GM12878 (cell line): ENCODE measurements around the gene SSPN. TPM values are rescaled to one million over a fixed set of nuclear protein-coding genes. Genes with fewer than 3 reads are reported as not detected.

Source experiments
- ATAC-seq: fragments of 200-7000 bp; cut with Tn5 transposase; 3 replicates; pipeline ENCODE4 v1.9.1; 2020; ENCODE audit warnings: mild to moderate bottlenecking, moderate library complexity
- BruUV-seq: library from RNA; stranded (reverse); fragments of 400-500 nt; replicated peaks from 2 replicates; lab custom pipeline; 2021; lab: Mats Ljungman, UMichigan
- CTCF ChIA-PET: fragments of 300-600 bp; sonication (Branson Sonifier 250); formaldehyde crosslinking; extraction: SDS; loops from one replicate; lab custom pipeline; 2021; ENCODE audit warnings: inconsistent platforms; lab: Yijun Ruan, JAX
- POLR2A ChIA-PET: fragments of 350-600 bp; formaldehyde crosslinking; extraction: SDS; loops from one replicate; lab custom pipeline; 2021; ENCODE audit warnings: inconsistent platforms; lab: Charles Lee
- RAD21 ChIA-PET: fragments of 300-600 bp; sonication (Branson Sonifier 250); formaldehyde crosslinking; loops from one replicate; lab custom pipeline; 2023; ENCODE audit warnings: antibody characterized with exemption; ENCODE audit not compliant: unreplicated experiment; lab: Charles Lee
- SMC1A ChIA-PET: fragments of 300-600 bp; sonication (Branson Sonifier 250); formaldehyde crosslinking; loops from one replicate; lab custom pipeline; 2023; ENCODE audit not compliant: unreplicated experiment, uncharacterized antibody; lab: Charles Lee
- DNase-seq: peaks from one replicate; pipeline ENCODE4 v3.0.0-alpha.2; 2011; ENCODE audit warnings: low read depth, low spot score
- FAIRE-seq: peaks from 3 replicates; lab custom pipeline; 2011; peaks lifted over from hg19 to GRCh38; lab: Jason Lieb, UNC
- H2AFZ ChIP-seq: 2 replicates; pipeline ENCODE4 v1.6.0; 2011; ENCODE audit warnings: low read depth, low read length, control low read depth; ENCODE audit not compliant: control insufficient read depth
- H3K27ac ChIP-seq: 2 replicates; pipeline ENCODE4 v1.5.1; 2011; ENCODE audit warnings: control low read depth; ENCODE audit not compliant: control insufficient read depth, insufficient read depth
- H3K27me3 ChIP-seq, 2 experiments: replicated peaks in 1 of 2; 2 replicates each; pipeline versions ENCODE4 v1.6.0 to v1.6.1; 2011; ENCODE audit warnings: low read length in 1 of 2; ENCODE audit not compliant: control insufficient read depth in 2 of 2, insufficient read depth in 2 of 2
- H3K36me3 ChIP-seq, 2 experiments: 2 replicates each; pipeline ENCODE4 v1.5.1; 2011; ENCODE audit warnings: low read length in 1 of 2; ENCODE audit not compliant: control insufficient read depth in 2 of 2, insufficient read depth in 2 of 2
- H3K4me1 ChIP-seq: 2 replicates; pipeline ENCODE4 v1.6.1; 2011; ENCODE audit warnings: mild to moderate bottlenecking, low read length, moderate library complexity, mixed read lengths; ENCODE audit not compliant: control insufficient read depth, insufficient read depth
- H3K4me2 ChIP-seq: 2 replicates; pipeline ENCODE4 v1.6.0; 2011; ENCODE audit warnings: control low read depth; ENCODE audit not compliant: control insufficient read depth, insufficient read depth
- H3K4me3 ChIP-seq: fragments of 200-600 bp; sonication (generic); 2 replicates; pipeline ENCODE4 v1.5.1; 2016
- H3K79me2 ChIP-seq: 2 replicates; pipeline ENCODE4 v1.6.0; 2011; ENCODE audit warnings: low read length; ENCODE audit not compliant: control insufficient read depth, insufficient read depth
- H3K9ac ChIP-seq: 2 replicates; pipeline ENCODE4 v1.8.0; 2011; ENCODE audit warnings: low read length, control low read depth, mixed read lengths; ENCODE audit not compliant: control insufficient read depth, insufficient read depth
- H3K9me3 ChIP-seq: replicated peaks from 3 replicates; pipeline ENCODE4 v1.5.1; 2011; ENCODE audit warnings: mild to moderate bottlenecking, low read length; ENCODE audit not compliant: control insufficient read depth, insufficient read depth
- H4K20me1 ChIP-seq: 2 replicates; pipeline ENCODE4 v1.6.0; 2011; ENCODE audit not compliant: control insufficient read depth, insufficient read depth
- BCL3 ChIP-seq: IDR thresholded peaks from 2 replicates; pipeline ENCODE4 v1.6.1; 2011; ENCODE audit warnings: borderline replicate concordance, low read depth, mild to moderate bottlenecking, moderate library complexity, low read length; ENCODE audit not compliant: insufficient read depth, poor library complexity, severe bottlenecking
- GABPA ChIP-seq: IDR thresholded peaks from 2 replicates; pipeline ENCODE4 v1.6.1; 2014; ENCODE audit warnings: antibody characterized with exemption, low read depth, mild to moderate bottlenecking, inconsistent platforms
- MEF2B ChIP-seq: fragments of 450-650 bp; IDR thresholded peaks from 2 replicates; pipeline ENCODE4 v1.6.1; 2018; ENCODE audit warnings: mild to moderate bottlenecking, moderate library complexity; ENCODE audit not compliant: partially characterized antibody, poor library complexity, severe bottlenecking
- RAD51 ChIP-seq: fragments of 450-650 bp; IDR thresholded peaks from 2 replicates; pipeline ENCODE4 v1.6.1; 2016; ENCODE audit warnings: moderate library complexity, mild to moderate bottlenecking, inconsistent platforms
- SPI1 ChIP-seq: IDR thresholded peaks from 2 replicates; pipeline ENCODE4 v1.6.1; 2011; ENCODE audit warnings: low read depth, mild to moderate bottlenecking, low read length, moderate library complexity, borderline replicate concordance; ENCODE audit not compliant: insufficient read depth
- WGBS: methylation state at CpG from one replicate; pipeline ENCODE4 v1.1.6; 2016; ENCODE audit warnings: low lambda C conversion rate; ENCODE audit not compliant: insufficient replicate concordance, insufficient coverage; ENCODE audit errors: missing lambda C conversion rate; 5-methylcytosine and 5-hydroxymethylcytosine counted together
- in situ Hi-C: fragments of 300-500 bp; cut with MboI; formaldehyde crosslinking; loops from 9 replicates; pipeline ENCODE4 v1.14.3; 2018; ENCODE audit warnings: mixed read lengths
- intact Hi-C: fragments of 100-400 bp; cut with micrococcal nuclease; formaldehyde crosslinking; loops from one replicate; pipeline ENCODE4 v1.14.2; 2022; ENCODE audit not compliant: unreplicated experiment
- polyA plus RNA-seq, 11 experiments: library from polyadenylated mRNA; depleted of rRNA in 4 of 11; unstranded in 6 of 11; stranded (reverse) in 5 of 11; fragments of >200 nt; fragmentation: Nextera tagmentation in 4 of 11; fragmentation: Illumina TruSeq in 1 of 11; extraction: Ambion mirVana in 4 of 11; extraction: Trizol in 1 of 11; gene quantifications; 1 replicate in 1 of 11; 2 replicates in 10 of 11; pipeline versions ENCODE4 v1.2.1 to v1.2.3, GENCODE V29; 2011 to 2016; ENCODE audit warnings: inconsistent platforms in 2 of 11, missing spikeins in 2 of 11, low read depth in 1 of 11
- total RNA-seq, 4 experiments: library from RNA; depleted of rRNA in 3 of 4; stranded (reverse); fragments of >200 nt in 3 of 4; fragmentation: Illumina TruSeq in 1 of 4; extraction: Trizol in 1 of 4; gene quantifications; 2 replicates each; pipeline versions ENCODE4 v1.2.1 to v1.2.3, GENCODE V29; 2013 to 2021

The SSPN gene
- total and polyA plus RNA-seq, 10 of the 15 experiments (the other 5 are each of a cell fraction or from before 2014, with no cell fraction given): 0.04 to 0.41 (median 0.28) TPM; not detected in 5

- no peaks in the 10 kb centered on the region for H3K79me2 ChIP-seq
- H4K20me1 ChIP-seq: no peaks in the 10 kb centered on the region
- H3K4me3 ChIP-seq: no peak overlapping the region
- ChIA-PET POLR2A (interaction anchor here (0.6 to 1.0 kb wide), 2 partner anchors 11 to 38 kb away, joined by 3 to 6 read pairs; no protein-coding TSS in a partner anchor), SMC1A (interaction anchor here (0.8 to 1.1 kb wide), 3 partner anchors 9 to 117 kb away, joined by 3 to 4 read pairs (median 3); no protein-coding TSS in a partner anchor), RAD21 (no interaction called here), CTCF (no interaction called here)
- H3K4me2 ChIP-seq: no peak overlapping the region
- intact Hi-C loops (no loop called here), in situ Hi-C loops (no loop called here)
- H3K4me1 ChIP-seq: no peaks in the 10 kb centered on the region
- H3K27me3 ChIP-seq: peaks cover 0 to 2% of the 10 kb centered on the region in 2 experiments; a peak in 2 of 4 replicates
- H3K9me3 ChIP-seq: no peaks in the 10 kb centered on the region; the same call in 2 of the 3 replicates
- TF ChIP-seq RAD51 (no peak), BCL3 (no peak), MEF2B (no peak), SPI1 (no peak), GABPA (no peak)
- no peak for DNase-seq
- no TSS peak for BruUV-seq
- no peak overlapping the region for H2AFZ ChIP-seq
- FAIRE-seq: no peak
- no peak overlapping the region for H3K27ac ChIP-seq
- H3K9ac ChIP-seq: no peak overlapping the region
- H3K36me3 ChIP-seq: no peaks in the 10 kb centered on the region
- 38% methylated on average over 1 of the region's 1 CpG for WGBS
- no peak for ATAC-seq
Measured at GRCh38 chr12:26211331-26211730, 16.0 kb downstream of the SSPN start.
